NCI-H1436 treated with DMSO at 0.1 percent for 48 hours (cell line): ENCODE results near the gene ERCC2.
"Not testable (repeated sequence)": the region's sequence is repeated elsewhere in the genome, so short reads cannot be mapped to it uniquely, and the experiment has no call there.

Experiments used
- DNase-seq: peaks from one replicate; lab custom pipeline; 2025; lab: John Stamatoyannopoulos, UW

Gene ERCC2

DNA sequence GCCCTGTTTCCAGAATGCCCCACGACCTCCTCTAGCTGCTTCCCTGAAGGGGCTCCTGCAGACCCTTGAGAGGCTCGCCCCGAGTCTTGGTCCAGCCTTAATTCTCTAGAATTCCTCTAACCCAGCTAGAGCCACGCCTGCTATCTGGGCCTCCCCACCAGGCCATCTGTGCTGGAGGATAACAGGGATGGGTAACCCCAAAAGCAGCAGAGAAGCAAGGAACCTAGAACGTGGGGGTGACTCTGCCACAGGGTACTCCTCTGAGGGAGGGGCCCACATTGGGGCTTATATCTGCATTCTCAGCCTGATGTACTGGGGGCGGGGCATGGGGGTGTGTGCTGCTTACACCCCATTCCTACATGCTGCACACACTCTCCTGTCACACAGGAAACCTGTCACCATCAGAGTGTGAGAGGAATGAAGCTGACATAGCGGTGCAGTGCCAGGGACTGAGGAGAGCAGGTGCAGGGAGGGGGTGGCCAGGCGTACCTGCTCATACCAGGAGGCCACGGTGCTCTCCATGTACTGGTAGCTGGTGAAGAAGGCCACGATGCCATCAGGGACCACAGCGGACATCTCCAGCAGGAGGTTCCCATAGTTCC, 16.0 kb downstream of the ERCC2 start:
- no peak for DNase-seq

DNA sequence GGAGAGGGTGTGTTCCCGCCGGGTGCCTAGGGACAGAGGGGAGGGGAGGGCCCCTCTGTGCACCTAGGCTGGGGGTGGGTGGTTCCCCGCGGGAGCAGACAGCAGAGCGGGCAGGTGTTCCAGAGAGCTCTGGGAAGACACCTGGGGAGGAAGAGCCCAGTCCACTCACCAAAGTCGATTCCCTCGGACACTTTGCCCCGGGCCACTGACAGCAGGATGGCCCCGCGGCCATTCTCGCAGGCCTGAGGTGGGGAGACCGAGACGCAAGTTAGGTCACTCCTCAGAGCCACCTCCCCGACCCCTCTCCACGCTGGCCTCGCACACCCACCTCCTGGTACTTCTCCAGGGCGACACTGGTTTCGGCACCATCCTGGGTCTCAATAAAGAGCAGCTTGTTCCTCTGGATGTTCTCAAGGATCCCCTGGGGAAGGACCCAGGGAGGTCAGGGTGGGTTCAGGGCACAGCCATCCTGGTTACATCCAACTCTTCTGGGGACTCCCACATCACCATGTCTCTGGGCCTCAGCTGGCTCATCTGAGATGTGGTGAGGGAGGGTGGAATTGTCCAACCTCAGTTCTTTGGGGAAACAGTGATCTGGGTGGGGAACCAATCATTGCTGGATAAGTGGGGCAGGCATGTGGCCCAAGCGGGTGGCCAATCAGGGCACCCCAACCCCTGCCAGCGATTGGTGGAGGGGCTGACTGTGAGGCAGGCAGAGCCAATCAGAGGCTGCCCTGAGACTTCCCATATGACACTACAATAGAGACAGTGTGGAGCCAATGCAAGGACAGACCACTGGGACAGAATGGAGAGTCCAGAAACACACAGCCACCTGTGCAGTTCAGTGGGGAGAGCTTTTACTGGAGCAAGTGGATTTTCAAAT, 17.2 kb downstream of the ERCC2 start:
- DNase-seq, result no peak

DNA sequence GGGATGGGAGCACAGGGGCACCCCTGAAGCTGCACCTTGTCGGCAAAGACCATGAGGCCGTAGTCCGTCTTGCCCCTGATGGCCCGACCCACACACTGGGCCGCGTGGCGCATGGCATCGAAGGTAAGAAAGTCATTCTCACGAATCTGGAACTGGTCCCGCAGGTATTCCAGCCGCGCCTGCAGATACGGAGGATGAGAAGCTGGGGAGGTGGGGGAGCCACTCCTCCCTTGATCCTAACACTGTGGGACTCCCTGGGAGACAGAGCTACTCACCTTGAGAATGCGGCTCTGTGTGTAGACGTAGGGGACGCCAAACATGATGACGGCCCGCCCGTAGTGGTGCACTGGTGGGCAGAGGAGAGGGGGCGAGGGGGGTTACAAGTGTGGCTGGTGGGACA, 17.9 kb downstream of the ERCC2 start:
- DNase-seq, result no peak

DNA sequence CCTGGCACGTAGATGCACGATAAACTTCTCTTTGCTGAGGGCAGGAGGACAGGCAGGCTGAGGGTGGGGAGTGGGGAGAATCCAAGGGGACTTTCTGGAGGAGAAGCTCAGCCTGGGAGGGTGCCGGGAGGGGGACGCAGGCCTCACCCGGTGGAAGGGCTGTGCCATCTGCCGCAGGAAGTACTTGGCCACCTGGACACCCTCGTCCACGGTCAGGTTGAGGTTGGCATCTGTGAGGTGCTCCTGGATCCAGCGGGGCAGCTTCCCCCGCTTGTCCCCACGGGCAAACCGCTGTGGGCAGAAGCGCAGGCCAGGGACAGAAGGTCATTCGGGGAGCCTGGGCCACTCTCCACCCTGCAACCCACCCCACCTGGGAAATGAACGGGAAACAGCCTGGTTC, 18.3 kb downstream of the ERCC2 start:
- no peak for DNase-seq

DNA sequence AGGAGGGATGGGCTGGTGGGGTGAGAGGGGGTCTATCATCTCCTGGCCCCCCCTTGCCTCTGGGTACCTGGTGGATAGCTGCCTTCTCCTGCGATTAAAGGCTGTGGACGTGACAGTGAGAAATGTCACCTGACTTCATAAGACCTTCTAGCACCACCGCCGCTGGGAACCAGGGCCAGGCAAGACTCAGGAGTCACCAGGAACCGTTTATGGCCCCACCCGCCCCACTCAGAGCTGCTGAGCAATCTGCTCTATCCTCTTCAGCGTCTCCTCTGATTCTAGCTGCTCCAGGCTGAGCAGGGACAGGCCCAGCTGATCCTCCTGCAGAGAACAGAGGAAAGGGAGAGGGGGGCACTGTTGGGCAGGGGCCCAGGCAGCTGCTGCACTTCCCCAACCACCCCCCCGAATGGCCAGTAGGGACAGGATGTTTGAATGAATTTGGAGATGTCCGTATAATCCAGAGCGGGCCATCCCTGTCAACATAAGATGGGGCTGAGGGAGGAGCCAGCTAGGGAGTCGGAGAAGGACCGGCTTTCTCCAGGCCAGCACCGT, 18.9 kb downstream of the ERCC2 start:
- DNase-seq, result no peak

DNA sequence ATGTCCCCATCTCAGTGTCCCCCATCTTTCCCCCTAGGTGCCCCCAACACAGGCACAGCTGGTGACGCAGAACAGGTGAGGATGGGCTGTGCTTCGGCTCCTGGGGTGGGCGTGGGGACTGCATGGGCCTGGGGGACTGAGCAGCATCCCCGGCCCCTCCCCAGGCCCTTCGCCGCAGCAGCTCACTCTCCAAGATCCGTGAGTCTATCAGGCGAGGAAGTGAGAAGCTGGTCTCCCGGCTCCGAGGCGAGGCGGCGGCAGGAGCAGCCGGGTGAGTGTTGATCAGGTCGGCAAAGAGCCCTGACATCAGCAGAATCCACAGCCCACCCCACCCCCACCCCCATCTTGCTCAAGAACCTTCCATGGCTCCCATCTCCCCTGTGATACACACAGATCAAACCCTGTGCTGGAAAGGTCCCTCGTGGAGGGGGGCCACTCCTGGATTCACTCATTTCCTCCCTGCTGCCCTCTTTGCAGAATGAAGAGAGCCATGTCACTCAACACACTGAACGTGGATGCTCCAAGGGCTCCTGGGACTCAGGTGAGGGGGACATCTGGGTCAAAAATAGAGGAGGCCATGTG, 19.8 kb downstream of the ERCC2 start:
- DNase-seq, result no peak

DNA sequence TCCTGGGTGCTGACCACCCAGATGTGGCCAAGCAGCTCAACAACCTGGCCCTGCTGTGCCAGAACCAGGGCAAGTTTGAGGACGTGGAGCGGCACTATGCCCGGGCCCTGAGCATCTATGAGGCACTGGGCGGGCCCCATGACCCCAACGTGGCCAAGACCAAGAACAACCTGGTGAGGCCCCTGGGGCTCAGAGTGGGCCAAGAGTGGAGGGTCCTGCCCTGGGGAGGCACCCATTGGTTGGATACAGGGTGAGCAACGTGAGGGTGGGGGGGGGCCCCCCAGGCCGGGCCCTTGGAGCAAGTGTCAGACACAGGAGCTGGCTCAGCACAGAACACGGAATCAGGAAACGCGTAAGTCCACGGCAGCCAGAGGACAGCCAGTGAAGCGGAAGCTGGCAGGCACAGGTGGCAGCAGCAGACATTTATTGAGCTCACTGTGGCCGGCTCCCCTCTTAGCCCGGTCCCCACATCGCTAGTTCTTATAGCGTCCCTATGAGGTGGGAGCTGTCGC, 20.9 kb downstream of the ERCC2 start:
- no peak for DNase-seq

DNA sequence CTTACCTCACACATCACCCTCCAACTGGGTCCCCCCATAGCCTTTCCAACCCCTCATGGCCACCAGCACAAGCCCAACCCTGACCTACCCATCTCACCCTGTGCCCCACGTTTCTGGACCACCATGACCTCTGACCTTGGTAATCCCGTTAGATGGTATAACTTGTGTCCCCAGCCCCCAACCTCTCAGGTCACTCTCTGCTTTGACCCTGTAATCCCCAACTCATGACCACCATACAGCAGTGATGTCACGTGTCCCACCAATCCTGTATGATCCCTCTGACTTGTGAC, 21.3 kb downstream of the ERCC2 start:
- DNase-seq, result no peak

DNA sequence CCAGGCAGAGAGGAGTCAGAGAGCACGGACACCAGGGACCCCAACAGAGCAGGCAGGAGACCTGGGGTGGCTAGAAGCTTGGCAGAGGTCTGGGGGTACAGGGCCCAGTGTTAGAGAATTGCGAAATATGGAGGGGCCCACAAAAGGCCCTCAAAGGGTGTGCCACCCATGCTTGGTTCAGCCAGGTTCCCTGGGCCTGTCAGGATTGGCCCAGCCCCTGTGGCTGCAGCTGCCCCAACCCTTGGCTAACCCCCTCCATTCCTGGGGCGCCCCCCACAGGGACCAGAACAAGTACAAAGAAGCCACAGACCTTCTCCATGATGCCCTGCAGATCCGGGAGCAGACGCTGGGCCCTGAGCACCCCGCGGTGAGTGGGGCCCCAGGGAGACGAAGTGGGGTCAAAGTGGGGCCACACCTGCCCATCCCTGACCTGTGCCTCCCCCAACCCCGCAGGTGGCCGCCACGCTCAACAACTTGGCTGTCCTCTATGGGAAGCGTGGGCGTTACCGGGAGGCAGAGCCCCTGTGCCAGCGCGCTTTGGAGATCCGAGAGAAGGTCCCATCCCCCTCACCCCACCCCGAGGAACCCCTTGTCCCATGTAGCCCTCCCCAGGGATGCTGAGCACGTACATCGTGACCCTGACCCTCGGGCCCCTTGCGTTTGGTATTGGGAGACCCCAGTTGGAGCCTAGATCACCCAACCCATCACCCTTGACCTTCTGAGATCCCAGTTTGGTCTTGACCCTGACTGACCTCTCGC, 21.8 kb downstream of the ERCC2 start:
- DNase-seq, result no peak

DNA sequence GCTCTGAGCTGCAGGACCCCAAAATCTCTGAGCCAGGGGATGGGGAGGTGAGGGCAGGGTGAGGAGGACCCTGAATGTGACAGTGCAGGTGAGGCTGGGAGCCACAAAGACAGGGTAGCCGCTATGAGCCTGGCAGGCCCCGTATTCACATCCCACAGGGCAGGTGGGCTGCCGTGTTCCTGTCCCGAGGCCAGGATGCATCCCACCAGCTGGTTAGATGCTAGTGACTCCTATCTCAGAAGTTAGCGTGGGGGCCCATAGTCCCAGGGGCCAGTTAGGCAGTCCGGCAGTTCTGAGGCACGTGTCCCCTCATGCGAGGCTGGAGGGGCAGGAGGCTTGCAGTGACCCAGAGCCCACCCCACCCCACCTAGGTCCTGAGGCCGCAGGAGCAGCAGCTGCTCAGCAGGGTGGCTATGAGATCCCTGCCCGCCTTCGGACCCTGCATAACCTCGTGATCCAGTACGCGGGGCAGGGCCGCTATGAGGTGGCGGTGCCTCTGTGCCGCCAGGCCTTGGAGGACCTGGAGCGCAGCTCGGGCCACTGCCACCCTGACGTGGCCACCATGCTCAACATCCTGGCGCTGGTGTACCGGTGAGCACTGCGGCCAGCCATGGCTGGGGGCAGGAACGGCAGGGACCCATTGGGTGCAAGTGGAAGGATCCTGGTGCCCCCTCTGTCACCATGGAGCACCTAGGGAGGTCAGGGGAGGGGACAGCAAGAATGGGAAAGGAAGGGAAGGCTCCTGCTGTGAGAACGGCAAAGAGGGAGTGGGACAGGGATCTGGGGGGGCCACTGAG, 22.6 kb downstream of the ERCC2 start:
- DNase-seq, result no peak

DNA sequence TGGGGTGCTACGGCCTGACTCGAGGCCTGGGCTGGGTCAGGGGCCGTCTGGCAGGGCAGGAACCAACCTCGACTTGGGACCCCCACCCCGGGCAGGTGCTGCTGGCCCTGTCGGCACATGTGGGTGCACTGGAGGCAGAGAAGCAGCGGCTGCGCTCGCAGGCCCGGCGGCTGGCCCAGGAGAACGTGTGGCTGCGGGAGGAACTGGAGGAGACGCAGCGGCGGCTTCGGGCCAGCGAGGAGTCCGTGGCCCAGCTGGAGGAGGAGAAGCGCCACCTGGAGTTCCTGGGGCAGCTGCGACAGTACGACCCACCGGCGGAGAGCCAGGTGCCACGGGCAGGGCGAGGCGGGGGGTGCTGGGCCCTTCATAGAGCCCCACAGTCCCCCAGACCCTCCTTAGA, 23.9 kb downstream of the ERCC2 start:
- DNase-seq, result no peak

DNA sequence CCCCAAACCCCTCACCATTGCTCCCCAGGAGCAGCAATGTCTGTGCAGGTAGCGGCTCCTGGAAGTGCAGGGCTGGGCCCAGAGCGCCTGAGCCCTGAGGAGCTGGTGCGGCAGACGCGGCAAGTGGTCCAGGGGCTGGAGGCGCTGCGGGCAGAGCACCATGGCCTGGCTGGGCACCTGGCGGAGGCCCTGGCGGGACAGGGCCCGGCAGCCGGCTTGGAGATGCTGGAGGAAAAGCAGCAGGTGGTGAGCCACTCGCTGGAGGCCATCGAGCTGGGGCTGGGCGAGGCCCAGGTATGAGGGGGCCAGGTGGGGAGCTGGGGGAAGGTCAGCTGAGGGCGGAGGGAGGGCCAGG, 24.9 kb downstream of the ERCC2 start:
- DNase-seq, result no peak

DNA sequence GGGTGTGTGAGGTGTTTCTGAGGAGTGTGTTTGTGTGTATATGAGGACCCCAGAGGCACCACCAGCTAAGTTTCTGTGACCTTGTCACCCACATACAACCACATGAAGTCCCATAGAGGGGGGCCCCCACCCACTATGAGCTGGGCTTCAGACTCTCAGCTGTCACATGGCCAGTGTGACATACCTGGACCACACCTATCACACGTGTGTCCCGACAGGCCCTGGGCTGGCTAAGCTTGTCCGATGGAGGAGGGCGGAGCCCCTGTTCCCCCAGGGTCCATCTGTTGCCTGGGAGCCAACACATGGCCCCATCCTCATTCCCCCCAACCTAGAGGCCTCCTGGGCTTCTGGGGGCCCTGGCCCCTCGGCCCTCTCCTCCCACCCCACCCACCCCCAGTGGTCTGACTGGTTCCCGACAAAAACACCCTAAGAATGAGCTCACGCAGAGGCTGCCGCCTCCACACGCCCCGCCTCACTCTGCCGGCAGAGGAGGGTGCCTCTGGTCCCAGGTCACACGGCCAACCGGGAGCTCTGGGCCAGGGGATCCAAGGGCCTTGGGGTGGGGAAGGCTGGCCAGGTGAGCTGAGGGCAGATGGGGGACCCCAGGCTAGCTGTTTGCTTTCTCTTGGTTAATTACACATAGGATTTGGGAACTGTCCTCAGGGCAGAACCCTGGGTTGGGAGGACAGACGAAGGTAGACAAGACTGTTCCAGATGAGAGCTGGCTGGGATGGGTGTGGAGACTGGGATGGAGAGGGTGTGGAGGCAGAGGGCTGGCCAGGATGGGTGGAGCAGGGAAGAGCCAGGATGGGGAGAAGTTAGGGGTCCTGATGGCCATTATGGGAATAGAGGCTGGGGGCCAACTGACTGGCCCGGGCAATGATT, 25.5 kb downstream of the ERCC2 start:
- DNase-seq, result no peak

DNA sequence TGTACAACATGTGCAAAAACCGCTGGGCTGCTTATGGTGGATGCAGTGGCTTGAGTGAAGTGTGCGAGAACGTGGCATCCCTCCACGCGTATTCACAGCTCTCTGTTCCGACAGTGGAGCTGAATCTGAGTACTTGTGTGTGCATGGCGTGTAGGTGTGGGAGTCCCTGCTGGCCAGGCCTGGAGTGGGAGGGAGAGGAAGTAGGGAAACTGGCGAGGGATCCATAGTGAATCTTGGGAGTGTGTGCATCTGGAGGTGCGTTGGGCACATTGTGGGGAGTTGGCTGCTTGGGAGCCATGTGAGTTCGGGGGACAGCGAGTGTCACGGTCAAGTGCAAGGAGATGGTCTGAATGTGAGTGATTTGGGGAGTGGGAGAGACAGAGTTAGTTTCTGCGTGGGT, 27.5 kb downstream of the ERCC2 start:
- no peak for DNase-seq

DNA sequence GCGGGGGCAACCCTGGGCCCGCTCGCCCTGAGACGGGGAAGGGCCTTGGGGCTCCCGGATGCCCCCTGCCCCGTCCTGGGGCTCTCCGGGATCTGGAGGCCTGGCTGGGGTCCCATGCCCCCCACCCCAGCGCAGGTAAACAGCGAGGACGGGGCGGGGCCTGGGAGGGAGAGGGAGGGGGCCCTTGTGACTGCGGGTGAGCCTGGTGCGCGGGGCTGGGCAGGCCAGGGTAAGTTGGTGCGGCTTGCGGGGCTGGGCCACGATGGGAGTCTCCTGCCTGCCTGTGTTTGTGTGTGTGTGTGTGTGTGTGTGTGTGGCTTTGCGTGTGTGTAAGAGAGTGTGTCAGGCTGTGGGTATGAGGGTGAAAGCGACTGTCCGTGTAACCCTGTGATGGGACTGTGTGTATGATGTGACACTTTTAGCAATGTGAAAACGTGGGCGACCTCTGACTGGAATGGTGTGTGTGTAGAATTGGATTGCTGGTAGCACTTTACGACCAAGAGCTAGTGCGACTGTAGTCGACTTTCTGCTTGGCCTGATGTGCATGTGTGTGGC, 29.4 kb downstream of the ERCC2 start:
- DNase-seq, result no peak

DNA sequence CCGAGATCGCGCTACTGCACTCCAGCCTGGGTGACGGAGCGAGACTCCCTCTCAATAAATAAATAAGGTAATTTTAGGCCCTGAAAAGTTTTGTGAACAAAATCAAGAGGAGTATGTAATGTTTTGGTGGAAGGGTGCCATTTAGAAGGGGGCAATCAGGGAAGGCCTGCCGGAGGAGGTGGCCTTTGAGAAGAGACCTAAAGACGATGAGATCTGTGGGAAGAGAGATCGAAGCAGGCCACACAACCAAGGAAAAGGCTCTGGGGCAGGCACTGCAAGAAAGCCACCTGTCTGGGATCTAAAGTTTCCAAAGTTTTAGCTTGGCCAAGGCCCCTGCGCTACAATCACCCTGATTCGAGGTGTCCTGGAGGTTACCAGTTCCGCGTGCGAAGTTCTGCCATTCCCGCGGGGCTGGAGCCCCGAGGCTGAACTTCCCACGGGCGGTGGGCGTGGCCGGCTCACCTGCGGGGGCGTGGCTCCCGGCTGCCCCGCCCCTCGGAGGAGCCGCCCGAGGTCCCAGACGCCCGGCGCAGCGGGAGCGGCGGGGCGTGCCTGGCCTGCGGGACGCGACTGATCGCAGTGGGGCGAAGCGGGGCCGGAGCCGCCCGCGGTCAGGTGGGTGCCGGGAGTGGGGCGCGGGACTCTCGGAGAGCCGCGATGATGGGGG, 30.0 kb downstream of the ERCC2 start, which contains the start of gene KLC3:
Gene KLC3, plus strand, starts transcription at position 519 of the 667 bp plus-strand sequence. CDS start 4,792 bp downstream, outside the sequence.
- no peak for DNase-seq

DNA sequence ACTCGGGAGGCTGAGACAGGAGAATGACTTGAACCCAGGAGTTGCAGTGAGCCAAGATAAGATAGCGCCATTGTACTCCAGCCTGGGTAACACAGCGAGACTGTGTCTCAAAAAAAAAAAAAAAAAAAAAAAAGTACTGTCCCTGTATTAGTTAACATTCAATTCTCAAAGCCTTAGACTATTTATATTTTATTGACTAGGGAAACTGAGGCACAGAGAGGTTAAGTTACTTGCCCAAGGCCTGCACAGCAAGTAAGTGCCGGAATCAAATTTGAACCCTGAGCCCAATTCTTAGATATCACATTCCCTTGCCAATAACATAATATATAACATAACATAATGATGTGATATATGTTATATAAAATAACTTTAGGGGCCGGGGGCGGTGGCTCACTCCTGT, 30.7 kb downstream of the ERCC2 start:
- no peak for DNase-seq

DNA sequence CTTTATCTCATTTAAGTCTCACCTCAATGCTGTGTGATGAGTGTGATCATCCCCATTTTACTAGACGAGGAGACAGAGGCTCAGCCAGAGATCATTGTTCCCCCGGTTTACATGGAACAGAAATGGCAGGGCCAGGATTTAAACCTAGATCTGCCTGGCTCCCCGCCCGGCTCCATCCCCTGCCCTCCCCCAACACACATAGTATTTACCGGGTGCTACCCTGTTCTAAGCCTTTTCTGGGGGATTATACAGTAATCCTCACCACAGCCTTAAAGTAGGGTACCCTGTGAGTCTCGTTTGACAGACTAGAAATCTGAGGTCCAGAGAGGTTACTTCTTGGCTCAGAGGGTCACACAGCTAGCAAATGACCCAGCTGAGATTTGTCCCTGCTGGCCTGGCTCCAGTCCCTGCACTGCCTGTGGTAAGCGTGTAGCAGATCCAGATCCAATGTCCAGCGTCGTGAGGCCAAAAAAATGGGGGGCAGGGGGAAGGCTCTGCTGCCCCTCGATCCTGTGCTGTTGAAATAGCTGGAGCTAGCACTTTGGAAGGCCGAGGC, 33.6 kb downstream of the ERCC2 start:
- no peak for DNase-seq

DNA sequence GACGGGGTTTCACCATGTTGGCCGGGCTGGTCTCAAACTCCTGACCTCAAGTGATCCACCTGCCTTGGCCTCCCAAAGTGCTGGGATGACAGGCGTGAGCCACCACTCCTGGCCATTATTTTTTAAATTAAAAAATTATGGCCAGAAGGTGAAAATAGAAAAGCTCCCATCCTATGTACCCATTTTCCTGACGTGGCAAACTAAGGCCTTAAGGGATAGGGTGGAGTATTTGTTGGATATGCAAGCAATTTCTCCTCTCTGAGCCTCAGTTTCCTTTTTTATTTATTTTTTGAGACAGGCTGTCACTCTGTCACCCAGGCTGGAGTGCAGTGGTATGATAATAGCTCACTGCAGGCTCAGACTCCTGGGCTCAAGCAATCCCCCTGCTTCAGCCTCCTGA, 35.5 kb downstream of the ERCC2 start:
- DNase-seq, result not testable (repeated sequence)
